ENCODE data around the gene SERINC2. TPM values are rescaled to one million over a fixed set of nuclear protein-coding genes. Genes with fewer than 3 reads are reported as not detected.
A peak's percentile ranks its signal among the peaks of the same experiment; 100 is the strongest.

The SERINC2 gene
- total RNA-seq, 1 donor from 2014 or later: 122 TPM

- no peak for DNase-seq (ENCODE audit: low spot score)
These were observed 2.0 kb downstream of the SERINC2 start for GRCh38 chr1:31414980-31415370.

GRCh38 chr1:31415658-31416057 lies 2.6 kb downstream of the SERINC2 start:
- DNase-seq (ENCODE audit: low spot score): no peak

- DNase-seq (ENCODE audit: low spot score): peak; percentile 68
These were observed 3.2 kb downstream of the SERINC2 start for GRCh38 chr1:31416101-31416736.

GRCh38 chr1:31417148-31417547 lies 4.1 kb downstream of the SERINC2 start:
- DNase-seq (ENCODE audit: low spot score): no peak

- DNase-seq (ENCODE audit: low spot score): no peak
These were observed 5.8 kb downstream of the SERINC2 start for GRCh38 chr1:31418626-31419323.

- DNase-seq (ENCODE audit: low spot score): no peak
These were observed 7.7 kb downstream of the SERINC2 start for GRCh38 chr1:31420716-31421115.

GRCh38 chr1:31421371-31422040 lies 8.5 kb downstream of the SERINC2 start:
- no peak for DNase-seq (ENCODE audit: low spot score)

GRCh38 chr1:31422505-31423319 lies 9.7 kb downstream of the SERINC2 start:
- DNase-seq (ENCODE audit: low spot score): peak; percentile 75

GRCh38 chr1:31423418-31423947 lies 10.5 kb downstream of the SERINC2 start:
- no peak for DNase-seq (ENCODE audit: low spot score)

GRCh38 chr1:31424568-31424967 lies 11.6 kb downstream of the SERINC2 start:
- no peak for DNase-seq (ENCODE audit: low spot score)

- no peak for DNase-seq (ENCODE audit: low spot score)
These were observed 12.5 kb downstream of the SERINC2 start for GRCh38 chr1:31425301-31426081.

- peak; percentile 29 for DNase-seq (ENCODE audit: low spot score)
These were observed 13.4 kb downstream of the SERINC2 start for GRCh38 chr1:31426249-31426922.

- DNase-seq (ENCODE audit: low spot score): no peak
These were observed 14.3 kb downstream of the SERINC2 start for GRCh38 chr1:31427322-31427721.

- DNase-seq (ENCODE audit: low spot score): no peak
These were observed 15.6 kb downstream of the SERINC2 start for GRCh38 chr1:31428436-31429221.

GRCh38 chr1:31429583-31429982 lies 16.6 kb downstream of the SERINC2 start:
- DNase-seq (ENCODE audit: low spot score): no peak

GRCh38 chr1:31431351-31432257 lies 18.6 kb downstream of the SERINC2 start:
- DNase-seq (ENCODE audit: low spot score): peak; percentile 59

GRCh38 chr1:31432592-31433395 lies 19.8 kb downstream of the SERINC2 start:
- DNase-seq (ENCODE audit: low spot score): no peak
